ENCODE measurements around the gene SNED1.

SNED1 gene

DNA sequence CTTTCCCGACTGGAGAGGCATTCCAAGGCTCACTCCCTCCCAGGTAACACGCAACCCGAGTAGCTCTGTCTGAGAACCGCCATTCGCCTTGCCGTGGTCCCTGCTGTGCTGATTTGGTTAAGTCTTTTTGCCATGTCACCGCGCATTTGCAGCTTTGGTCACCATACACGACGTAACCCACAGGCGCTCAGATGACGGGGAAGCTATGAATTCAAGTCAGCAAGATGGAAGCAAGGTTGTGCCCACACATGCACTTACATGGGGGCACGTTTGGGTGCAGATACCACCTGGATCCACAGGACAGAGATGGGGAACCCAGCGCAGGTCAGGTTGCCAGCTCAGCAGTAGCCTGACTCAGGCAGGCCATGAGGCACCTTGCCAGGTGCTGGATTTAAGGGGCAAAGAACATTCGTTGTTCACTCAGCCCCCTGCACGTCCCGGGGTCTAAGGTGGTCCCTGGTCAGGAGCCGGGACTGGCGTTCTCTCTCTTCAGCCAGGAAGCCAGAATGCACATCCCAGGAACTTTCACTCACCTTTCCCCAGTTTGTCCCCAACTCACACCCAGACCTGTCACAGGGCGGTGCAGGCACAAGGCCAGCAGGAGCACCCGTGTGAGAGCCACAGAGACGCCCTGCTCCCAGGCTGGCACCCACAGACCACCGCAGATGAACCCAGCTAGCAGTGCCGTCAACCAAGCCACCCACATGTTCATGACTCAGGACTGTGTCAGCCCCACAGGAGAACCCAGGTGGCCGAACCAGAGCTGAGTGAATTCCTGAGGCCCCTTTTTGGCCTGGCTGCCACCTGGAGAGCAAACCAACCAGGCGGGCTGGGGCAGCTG lies 19.9 kb downstream of the SNED1 start:
- FAIRE-seq = no peak
- no peak for DNase-seq (ENCODE audit: insufficient read length, low spot score)
- TF ChIP-seq, protein P1, sequence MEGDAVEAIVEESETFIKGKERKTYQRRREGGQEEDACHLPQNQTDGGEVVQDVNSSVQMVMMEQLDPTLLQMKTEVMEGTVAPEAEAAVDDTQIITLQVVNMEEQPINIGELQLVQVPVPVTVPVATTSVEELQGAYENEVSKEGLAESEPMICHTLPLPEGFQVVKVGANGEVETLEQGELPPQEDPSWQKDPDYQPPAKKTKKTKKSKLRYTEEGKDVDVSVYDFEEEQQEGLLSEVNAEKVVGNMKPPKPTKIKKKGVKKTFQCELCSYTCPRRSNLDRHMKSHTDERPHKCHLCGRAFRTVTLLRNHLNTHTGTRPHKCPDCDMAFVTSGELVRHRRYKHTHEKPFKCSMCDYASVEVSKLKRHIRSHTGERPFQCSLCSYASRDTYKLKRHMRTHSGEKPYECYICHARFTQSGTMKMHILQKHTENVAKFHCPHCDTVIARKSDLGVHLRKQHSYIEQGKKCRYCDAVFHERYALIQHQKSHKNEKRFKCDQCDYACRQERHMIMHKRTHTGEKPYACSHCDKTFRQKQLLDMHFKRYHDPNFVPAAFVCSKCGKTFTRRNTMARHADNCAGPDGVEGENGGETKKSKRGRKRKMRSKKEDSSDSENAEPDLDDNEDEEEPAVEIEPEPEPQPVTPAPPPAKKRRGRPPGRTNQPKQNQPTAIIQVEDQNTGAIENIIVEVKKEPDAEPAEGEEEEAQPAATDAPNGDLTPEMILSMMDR (IDR thresholded peaks at IDR 0.05; ENCODE audit: insufficient read depth, missing control alignments) = no peak

DNA sequence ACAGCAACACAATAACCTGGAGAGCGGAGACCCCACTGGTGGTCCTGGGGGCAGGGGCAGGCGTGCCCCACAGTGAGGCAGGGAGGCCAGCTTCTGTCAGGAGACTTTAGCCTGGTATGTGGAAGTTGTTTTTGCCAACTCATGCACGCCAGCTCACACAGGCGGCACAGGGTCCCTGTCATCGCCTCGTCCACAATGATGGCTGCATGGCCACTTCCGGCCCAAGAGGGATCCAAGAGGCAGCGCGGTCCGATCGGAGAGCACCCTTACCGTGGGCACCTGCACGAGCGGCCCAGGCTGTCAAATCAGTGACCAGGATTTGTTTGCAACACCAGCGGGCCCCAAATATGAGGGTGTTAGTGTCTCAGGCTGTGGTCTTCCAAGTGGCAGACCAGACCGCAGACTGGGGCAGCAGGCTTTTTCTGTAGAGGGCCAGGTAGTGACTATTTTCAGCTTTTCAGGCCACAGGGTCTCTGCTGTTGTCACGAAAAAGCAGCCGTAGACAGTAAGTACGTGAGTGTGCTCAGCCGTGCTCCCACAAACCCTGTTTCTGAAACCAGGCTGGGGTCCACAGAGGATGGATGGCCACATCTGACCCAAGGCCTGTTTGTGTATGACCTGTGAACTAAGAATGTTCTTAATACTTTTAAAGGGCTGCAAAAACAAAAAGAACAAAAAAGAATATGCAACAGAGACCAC lies 21.2 kb downstream of the SNED1 start:
- DNase-seq (ENCODE audit: insufficient read length, low spot score) = no peak
- TF ChIP-seq, protein P1 (IDR thresholded peaks at IDR 0.05; ENCODE audit: insufficient read depth, missing control alignments) = no peak
- no peak for FAIRE-seq

DNA sequence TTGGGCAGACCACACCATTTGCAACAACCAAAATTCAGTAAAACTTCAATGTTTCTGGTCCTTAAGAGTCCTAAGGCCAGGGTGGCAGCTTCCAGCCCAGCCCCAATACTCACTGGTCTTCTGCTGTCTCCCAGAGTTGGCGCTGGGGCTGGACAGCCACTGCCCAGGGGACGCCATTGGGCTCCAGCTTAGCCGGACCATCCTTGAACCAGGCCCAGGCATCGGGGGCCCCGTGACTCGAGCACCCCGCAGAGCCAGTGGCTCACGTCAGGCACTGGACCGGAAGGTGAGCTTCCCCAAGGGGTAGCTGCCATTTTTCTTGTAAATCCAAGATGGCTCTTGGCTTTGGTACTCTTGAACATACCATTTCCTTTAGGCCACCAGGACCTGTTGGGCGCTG lies 21.8 kb downstream of the SNED1 start:
- no peak for FAIRE-seq
- TF ChIP-seq, protein P1 (IDR thresholded peaks at IDR 0.05; ENCODE audit: insufficient read depth, missing control alignments) = no peak

DNA sequence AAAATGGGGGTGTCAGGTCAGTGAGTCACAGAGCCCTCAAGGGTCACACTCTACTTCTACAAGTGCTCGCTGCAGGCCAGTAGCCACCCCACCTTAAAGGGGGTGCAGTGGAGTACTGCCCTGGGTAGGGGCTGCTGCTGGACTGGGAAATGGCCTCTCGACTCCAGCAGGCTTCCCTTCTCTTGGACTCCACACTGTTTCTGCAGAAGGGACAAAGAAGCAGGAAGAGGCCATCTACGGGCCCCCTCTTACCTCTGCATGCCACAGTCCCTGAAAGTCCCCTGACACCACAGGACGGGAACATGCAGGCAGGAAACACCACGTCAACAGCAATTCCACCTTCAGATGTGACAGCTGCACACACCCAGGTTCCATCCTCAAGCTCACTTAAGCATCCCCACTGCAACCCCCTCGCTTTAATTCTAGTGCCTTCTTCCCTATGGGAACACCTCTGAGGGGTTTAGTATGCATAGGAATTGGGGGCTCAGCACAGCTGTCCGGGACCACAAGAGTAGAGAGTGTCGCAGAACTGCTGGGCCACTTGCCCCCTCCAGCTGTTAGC lies 22.3 kb downstream of the SNED1 start:
- TF ChIP-seq, protein P1 (IDR thresholded peaks at IDR 0.05; ENCODE audit: insufficient read depth, missing control alignments) = no peak
- DNase-seq (ENCODE audit: insufficient read length, low spot score) (no peak), FAIRE-seq (no peak)

More for the DNA sequence above, 21.8 kb downstream of the SNED1 start:
- DNase-seq (ENCODE audit: insufficient read length, low spot score) = no peak

DNA sequence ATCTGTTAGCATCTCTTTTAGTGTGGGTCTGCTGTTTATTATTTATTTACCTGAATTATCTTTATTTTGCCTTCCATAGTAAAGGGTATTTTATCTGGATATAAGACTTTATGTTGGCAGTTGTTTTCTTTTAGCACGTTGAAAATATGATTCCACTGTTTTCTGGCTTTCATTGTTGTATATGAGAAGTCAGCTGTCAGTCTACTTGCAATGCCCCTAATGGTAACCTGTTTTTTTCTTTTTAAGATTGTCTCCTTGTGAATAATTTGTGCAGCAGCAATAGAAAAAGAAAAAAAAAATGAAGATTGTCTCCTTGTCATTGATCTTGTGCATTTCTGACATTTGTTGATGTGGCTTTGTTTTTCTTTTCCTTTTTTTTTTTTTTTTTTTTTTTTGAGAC lies 27.2 kb downstream of the SNED1 start:
- TF ChIP-seq, protein P1 (IDR thresholded peaks at IDR 0.05; ENCODE audit: insufficient read depth, missing control alignments) = no peak
- FAIRE-seq (no peak), DNase-seq (ENCODE audit: insufficient read length, low spot score) (no peak)

DNA sequence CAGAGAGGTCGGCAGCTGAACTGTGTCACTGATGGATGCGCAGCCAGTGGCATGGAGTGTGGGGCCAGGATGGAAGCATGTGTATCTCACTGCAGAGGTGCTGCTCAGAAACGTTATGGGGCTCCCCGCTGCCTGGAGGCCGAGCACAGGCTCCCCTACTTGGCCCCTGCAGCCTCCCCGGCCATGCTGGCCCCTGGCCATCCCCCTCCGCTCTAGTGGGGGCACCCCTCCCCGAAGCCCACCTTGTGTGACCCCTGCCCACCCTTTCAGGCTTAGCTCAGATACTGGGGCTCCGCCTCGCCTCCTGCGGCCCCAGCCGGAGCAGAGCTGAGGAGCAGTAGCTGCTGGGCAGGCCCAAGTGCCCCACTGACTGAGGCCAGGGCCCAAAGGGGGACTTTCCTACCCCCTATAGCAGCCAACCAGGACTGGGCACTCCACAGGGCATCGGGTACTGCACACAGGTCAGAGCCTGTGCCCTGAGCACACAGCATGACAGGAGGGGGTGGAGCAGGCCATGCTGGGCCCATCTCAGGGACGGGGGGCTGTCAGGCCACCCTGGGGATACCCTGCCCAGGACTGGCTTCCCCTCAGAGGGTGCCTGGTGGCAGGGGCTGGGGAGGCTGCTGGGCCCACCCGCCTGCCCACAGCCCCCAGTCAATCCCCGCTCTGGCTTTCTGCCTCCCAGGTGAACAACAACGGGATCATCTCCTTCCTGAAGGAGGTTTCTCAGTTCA lies 31.3 kb downstream of the SNED1 start:
- DNase-seq (ENCODE audit: insufficient read length, low spot score) = no peak
- no peak for FAIRE-seq
- TF ChIP-seq, protein P1 (IDR thresholded peaks at IDR 0.05; ENCODE audit: insufficient read depth, missing control alignments) = no peak

Data from D721Med (cell line).